ENCODE measurements around the gene PIK3R5.

PIK3R5 gene

DNA sequence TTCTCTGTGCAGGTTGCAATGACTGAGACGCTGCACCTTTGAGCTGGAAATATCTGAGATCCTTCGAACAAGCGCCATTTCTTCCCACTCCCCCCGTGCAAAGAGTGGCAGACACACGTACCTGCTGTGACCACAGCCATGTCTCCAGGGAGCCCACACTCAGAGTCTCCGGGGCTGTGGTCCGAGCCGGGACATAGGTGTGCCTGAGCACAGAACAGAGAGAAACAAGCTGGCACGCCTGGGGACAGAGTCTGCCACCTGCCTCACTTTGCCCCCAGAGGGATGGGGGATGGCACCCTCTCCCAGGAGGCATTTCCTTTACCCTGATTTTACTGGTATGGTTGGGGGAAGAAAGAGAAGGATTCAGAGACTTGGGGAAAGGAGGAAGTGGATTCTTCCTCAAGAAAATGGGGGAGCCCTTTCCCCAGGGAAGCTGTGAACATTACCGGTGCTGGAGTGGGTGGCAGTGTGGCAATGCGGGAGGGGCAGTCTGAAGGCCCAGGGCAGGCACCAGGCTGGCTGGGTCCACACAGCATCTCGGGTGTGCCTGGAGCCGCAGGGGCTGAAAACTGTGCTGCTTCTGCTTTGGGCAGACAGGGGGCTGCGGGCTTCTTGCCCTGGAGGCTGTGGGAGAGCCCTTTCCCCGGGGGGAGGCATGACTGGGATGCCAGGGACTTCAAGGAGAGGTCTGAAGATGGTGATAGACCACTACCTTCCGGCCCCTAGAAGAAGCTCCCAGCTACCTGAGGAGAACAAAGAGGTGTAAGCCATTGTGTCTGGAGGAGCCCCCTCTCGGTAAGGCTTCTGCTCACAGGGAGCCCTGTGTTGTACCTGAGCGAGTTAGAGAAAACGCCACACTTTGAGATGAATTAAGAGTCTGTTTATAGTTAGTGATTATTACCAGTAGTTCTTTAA, 91.4 kb downstream of the PIK3R5 start:
- Histone ChIP-seq H3K4me3 (ENCODE audit: low read depth, low read length) (no peak overlapping the region), H3K4me1 (ENCODE audit: control insufficient read depth, insufficient read depth, low read length, unreplicated experiment) (no peaks in the 10 kb centered on the region), H2AFZ (ENCODE audit: low read length, unreplicated experiment) (no peak overlapping the region), H3K36me3 (ENCODE audit: insufficient read depth, low read length) (no peaks in the 10 kb centered on the region), H3K27me3 (ENCODE audit: insufficient read depth, low read length) (peaks cover 51% of the 10 kb centered on the region), H3K79me2 (ENCODE audit: control insufficient read depth, insufficient read depth, low read length, unreplicated experiment) (no peaks in the 10 kb centered on the region), H3K27ac (ENCODE audit: low read depth, low read length) (no peak overlapping the region)

DNA sequence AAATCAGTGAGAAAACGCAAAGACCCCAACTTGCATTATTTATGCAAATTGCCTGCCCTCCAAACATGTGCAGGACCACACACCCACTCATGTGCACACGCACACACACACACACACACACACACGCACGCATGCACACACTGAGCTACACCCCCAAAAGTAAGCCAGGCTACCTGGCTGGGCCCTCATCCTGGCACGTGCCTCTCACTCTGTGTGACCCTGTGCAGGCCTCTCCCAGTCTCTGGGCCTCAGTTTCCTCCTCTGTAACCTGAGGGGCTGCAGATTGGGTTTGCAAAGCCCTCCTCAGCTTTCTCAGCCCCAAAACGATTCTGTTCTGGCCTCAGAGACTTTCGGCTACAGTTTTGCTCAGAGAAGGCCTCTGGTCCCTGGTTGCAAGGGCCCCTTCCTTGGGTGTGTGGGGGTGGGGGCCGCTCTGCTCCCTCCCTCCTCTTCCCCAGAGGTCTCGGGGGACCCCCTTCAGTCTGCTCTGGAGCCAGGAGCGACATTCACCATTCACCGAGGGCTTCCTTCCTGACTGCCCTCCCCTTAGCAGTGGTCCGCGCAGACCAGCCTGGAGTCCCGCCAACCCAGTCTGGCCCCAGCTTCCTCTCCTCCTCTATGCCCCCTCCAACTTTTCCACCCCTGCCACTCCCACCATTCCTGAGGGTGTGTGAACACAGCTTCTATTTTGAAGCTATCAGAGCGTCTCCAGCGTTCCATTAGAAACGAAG, 92.6 kb downstream of the PIK3R5 start:
- Histone ChIP-seq H3K4me1 (ENCODE audit: control insufficient read depth, insufficient read depth, low read length, unreplicated experiment) (no peaks in the 10 kb centered on the region), H3K27me3 (ENCODE audit: insufficient read depth, low read length) (peaks cover 53% of the 10 kb centered on the region), H3K4me3 (ENCODE audit: low read depth, low read length) (no peak overlapping the region), H3K79me2 (ENCODE audit: control insufficient read depth, insufficient read depth, low read length, unreplicated experiment) (no peaks in the 10 kb centered on the region), H2AFZ (ENCODE audit: low read length, unreplicated experiment) (no peak overlapping the region), H3K27ac (ENCODE audit: low read depth, low read length) (no peak overlapping the region), H3K36me3 (ENCODE audit: insufficient read depth, low read length) (no peaks in the 10 kb centered on the region)

GRCh38 chr17:8872036-8872704, 93.3 kb downstream of the PIK3R5 start:
- no peak overlapping the region for H3K27ac ChIP-seq (ENCODE audit: low read depth, low read length)
- H3K4me1 ChIP-seq (ENCODE audit: control insufficient read depth, insufficient read depth, low read length, unreplicated experiment) = no peaks in the 10 kb centered on the region
- no peaks in the 10 kb centered on the region for H3K36me3 ChIP-seq (ENCODE audit: insufficient read depth, low read length)
- no peak overlapping the region for H2AFZ ChIP-seq (ENCODE audit: low read length, unreplicated experiment)
- H3K27me3 ChIP-seq (ENCODE audit: insufficient read depth, low read length) = peaks cover 58% of the 10 kb centered on the region
- no peak overlapping the region for H3K4me3 ChIP-seq (ENCODE audit: low read depth, low read length)
- no peaks in the 10 kb centered on the region for H3K79me2 ChIP-seq (ENCODE audit: control insufficient read depth, insufficient read depth, low read length, unreplicated experiment)

- no peaks in the 10 kb centered on the region for H3K79me2 ChIP-seq (ENCODE audit: control insufficient read depth, insufficient read depth, low read length, unreplicated experiment)
- no peak overlapping the region for H3K4me3 ChIP-seq (ENCODE audit: low read depth, low read length)
- H3K27ac ChIP-seq (ENCODE audit: low read depth, low read length) = no peak overlapping the region
- no peak overlapping the region for H2AFZ ChIP-seq (ENCODE audit: low read length, unreplicated experiment)
- H3K36me3 ChIP-seq (ENCODE audit: insufficient read depth, low read length) = no peaks in the 10 kb centered on the region
- H3K27me3 ChIP-seq (ENCODE audit: insufficient read depth, low read length) = peaks cover 58% of the 10 kb centered on the region
- no peaks in the 10 kb centered on the region for H3K4me1 ChIP-seq (ENCODE audit: control insufficient read depth, insufficient read depth, low read length, unreplicated experiment)
Observed at GRCh38 chr17:8871081-8871581, 94.4 kb downstream of the PIK3R5 start.

GRCh38 chr17:8870406-8871040, 95.0 kb downstream of the PIK3R5 start:
- H3K27ac ChIP-seq (ENCODE audit: low read depth, low read length) = no peak overlapping the region
- no peaks in the 10 kb centered on the region for H3K36me3 ChIP-seq (ENCODE audit: insufficient read depth, low read length)
- no peak overlapping the region for H2AFZ ChIP-seq (ENCODE audit: low read length, unreplicated experiment)
- no peaks in the 10 kb centered on the region for H3K79me2 ChIP-seq (ENCODE audit: control insufficient read depth, insufficient read depth, low read length, unreplicated experiment)
- H3K4me3 ChIP-seq (ENCODE audit: low read depth, low read length) = no peak overlapping the region
- peaks cover 55% of the 10 kb centered on the region for H3K27me3 ChIP-seq (ENCODE audit: insufficient read depth, low read length)
- H3K4me1 ChIP-seq (ENCODE audit: control insufficient read depth, insufficient read depth, low read length, unreplicated experiment) = no peaks in the 10 kb centered on the region

- no peak overlapping the region for H3K27ac ChIP-seq (ENCODE audit: low read depth, low read length)
- H3K4me1 ChIP-seq (ENCODE audit: control insufficient read depth, insufficient read depth, low read length, unreplicated experiment) = no peaks in the 10 kb centered on the region
- no peaks in the 10 kb centered on the region for H3K36me3 ChIP-seq (ENCODE audit: insufficient read depth, low read length)
- peaks cover 54% of the 10 kb centered on the region for H3K27me3 ChIP-seq (ENCODE audit: insufficient read depth, low read length)
- no peaks in the 10 kb centered on the region for H3K79me2 ChIP-seq (ENCODE audit: control insufficient read depth, insufficient read depth, low read length, unreplicated experiment)
- no peak overlapping the region for H2AFZ ChIP-seq (ENCODE audit: low read length, unreplicated experiment)
- no peak overlapping the region for H3K4me3 ChIP-seq (ENCODE audit: low read depth, low read length)
Observed at GRCh38 chr17:8869114-8869815, 96.2 kb downstream of the PIK3R5 start.

DNA sequence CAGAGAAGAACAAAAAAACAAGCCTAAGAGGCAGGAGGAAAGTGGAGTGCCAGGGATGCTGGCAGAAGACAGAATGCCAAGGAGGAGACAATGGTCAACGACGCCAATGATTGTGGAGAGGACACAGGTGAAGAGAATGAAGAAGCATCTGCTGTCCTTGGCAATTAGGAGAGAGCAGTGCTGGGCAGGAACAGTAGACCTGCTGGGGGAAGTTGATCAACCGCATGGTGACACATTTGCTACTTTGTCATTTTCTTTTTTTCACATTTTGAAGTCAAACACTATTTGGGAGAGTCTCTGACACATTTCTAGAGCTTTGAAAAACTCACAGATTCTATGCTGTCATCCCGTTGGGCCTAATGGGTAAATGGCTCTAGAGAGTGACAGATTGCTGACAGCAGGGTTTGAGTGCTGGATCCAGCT, 97.0 kb downstream of the PIK3R5 start:
- no peak overlapping the region for H2AFZ ChIP-seq (ENCODE audit: low read length, unreplicated experiment)
- H3K4me1 ChIP-seq (ENCODE audit: control insufficient read depth, insufficient read depth, low read length, unreplicated experiment) = no peaks in the 10 kb centered on the region
- no peaks in the 10 kb centered on the region for H3K36me3 ChIP-seq (ENCODE audit: insufficient read depth, low read length)
- H3K27ac ChIP-seq (ENCODE audit: low read depth, low read length) = no peak overlapping the region
- no peak overlapping the region for H3K4me3 ChIP-seq (ENCODE audit: low read depth, low read length)
- peaks cover 46% of the 10 kb centered on the region for H3K27me3 ChIP-seq (ENCODE audit: insufficient read depth, low read length)
- no peaks in the 10 kb centered on the region for H3K79me2 ChIP-seq (ENCODE audit: control insufficient read depth, insufficient read depth, low read length, unreplicated experiment)

DNA sequence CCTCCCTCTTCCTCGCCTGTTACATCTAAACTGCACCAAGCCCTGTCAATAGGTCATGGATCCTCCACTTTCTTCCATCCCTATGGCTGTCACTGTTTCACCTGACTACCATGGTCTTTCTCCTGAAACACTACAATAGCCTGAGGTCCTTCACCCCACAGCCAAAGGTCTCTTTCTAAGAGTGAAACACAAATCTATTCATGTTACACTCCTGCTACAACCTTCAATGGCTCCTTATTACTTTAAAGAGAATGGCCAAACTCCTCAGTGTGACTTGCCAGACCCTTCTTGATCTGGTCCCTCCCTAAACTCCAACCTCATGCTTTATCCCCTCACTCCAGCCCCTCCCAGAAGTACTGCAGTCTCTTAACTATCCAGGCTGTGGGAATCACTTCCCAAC, 97.4 kb downstream of the PIK3R5 start:
- Histone ChIP-seq H3K36me3 (ENCODE audit: insufficient read depth, low read length) (no peaks in the 10 kb centered on the region), H3K4me3 (ENCODE audit: low read depth, low read length) (no peak overlapping the region), H2AFZ (ENCODE audit: low read length, unreplicated experiment) (no peak overlapping the region), H3K27ac (ENCODE audit: low read depth, low read length) (no peak overlapping the region), H3K4me1 (ENCODE audit: control insufficient read depth, insufficient read depth, low read length, unreplicated experiment) (no peaks in the 10 kb centered on the region), H3K79me2 (ENCODE audit: control insufficient read depth, insufficient read depth, low read length, unreplicated experiment) (no peaks in the 10 kb centered on the region), H3K27me3 (ENCODE audit: insufficient read depth, low read length) (peaks cover 42% of the 10 kb centered on the region)

DNA sequence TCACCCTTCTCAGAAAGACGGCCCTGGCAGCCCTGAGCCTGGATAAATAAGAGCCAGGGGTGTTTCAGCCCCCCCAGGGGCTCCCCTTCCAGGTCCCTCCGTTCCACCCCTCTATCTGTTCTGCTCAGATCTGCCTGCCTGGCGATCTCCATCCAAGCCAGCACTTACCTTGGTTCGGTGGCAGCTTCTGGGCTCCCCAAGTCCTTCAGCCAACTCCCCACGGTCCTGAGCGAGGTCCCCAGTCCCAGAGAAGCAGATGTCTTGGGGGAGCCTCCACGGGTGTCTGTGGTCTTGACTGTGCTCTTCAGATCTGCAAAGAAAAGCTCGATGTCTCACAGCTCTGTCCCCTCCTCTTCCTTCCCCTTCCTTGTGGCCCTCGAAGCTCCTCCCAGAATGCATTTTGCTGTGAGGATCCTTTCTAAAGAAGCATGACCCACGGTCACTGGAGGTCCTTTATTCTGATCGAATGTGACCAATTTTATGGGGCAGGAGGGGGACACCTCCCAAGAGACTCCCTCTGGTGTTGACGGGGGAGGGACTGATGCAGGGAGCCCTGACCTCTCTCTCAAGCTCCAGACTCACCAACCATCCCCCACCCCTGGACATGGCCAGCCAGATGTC, 98.0 kb downstream of the PIK3R5 start, which contains the start of gene PIK3R6:
Gene PIK3R6, minus strand, starts transcription at position 314 of the 621 bp plus-strand sequence. CDS start 17,880 bp downstream, outside the sequence.
- no peaks in the 10 kb centered on the region for H3K79me2 ChIP-seq (ENCODE audit: control insufficient read depth, insufficient read depth, low read length, unreplicated experiment)
- no peak within 1 kb of the TSS for H3K4me3 ChIP-seq (ENCODE audit: low read depth, low read length)
- H3K27ac ChIP-seq (ENCODE audit: low read depth, low read length) = no peak within 1 kb of the TSS
- H3K36me3 ChIP-seq (ENCODE audit: insufficient read depth, low read length) = no peaks in the 10 kb centered on the region
- no peaks in the 10 kb centered on the region for H3K4me1 ChIP-seq (ENCODE audit: control insufficient read depth, insufficient read depth, low read length, unreplicated experiment)
- H2AFZ ChIP-seq (ENCODE audit: low read length, unreplicated experiment) = no peak within 1 kb of the TSS
- H3K27me3 ChIP-seq (ENCODE audit: insufficient read depth, low read length) = peaks cover 42% of the 10 kb centered on the region

All from ACC112 (cell line).